GM19351 (cell line): ENCODE measurements around the gene ULBP2.
"Not testable (repeated sequence)": the region's sequence is repeated elsewhere in the genome, so short reads cannot be mapped to it uniquely, and the experiment has no call there.

ENCODE experiments used
- ATAC-seq: cut with Tn5 transposase; IDR thresholded peaks from one replicate; pipeline ENCODE4 v1.9.1; 2021; ENCODE audit warnings: mild to moderate bottlenecking, moderate library complexity; ENCODE audit not compliant: unreplicated experiment

ULBP2 gene

DNA sequence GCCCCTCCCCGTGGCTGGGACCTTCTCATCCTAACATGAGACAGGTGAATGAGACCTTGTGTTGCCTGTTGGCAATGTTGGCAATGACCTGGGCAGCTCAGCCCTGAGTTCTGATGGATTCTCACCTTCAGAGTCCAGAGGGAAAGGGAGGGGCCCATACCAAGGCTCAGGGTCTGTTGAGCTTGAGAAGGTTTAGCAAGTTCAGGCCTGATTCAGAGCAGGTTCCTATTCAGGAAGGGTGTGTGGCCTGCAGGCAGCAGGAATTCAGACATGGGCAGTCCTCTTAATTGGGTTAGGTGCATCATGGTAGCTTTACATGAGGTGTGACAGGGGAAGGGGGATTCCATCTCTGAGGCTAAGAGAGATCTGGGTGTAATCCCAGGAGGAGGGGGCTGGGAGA is 5.7 kb downstream of the ULBP2 start:
- ATAC-seq, result not testable (repeated sequence)

- no peak for ATAC-seq
Observed at GRCh38 chr6:149948011-149948410, 6.2 kb downstream of the ULBP2 start.

DNA sequence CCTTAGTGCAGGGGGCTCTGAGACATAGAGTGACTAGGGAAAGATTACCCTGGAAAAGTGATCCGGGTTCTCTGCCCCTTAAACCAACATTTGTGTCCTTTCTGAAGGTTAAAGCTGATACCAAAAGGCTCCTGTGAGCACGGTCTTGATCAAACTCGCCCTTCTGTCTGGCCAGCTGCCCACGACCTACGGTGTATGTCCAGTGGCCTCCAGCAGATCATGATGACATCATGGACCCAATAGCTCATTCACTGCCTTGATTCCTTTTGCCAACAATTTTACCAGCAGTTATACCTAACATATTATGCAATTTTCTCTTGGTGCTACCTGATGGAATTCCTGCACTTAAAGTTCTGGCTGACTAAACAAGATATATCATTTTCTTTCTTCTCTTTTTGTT is 6.8 kb downstream of the ULBP2 start:
- no peak for ATAC-seq

DNA sequence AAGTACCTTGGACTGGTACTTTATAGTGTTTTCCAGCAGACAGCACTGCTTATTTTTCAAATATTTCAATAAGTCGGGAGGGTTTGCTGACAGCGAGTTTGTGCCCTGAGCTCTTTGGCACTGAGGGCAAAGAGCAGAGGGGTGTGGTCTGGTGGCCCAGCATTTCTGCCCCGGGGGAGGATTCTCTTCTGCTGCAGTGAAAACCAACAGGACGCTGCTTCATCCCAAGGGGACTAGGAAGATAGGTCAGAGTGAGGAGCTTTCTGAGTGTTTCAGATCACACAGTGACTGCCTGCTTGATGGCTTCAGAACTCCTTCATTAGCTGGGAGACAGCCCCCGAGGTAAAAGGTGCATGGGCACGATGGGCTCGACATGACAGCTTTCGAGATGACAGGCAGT is 8.6 kb downstream of the ULBP2 start:
- ATAC-seq, result no peak

GRCh38 chr6:149951096-149951495 is 9.3 kb downstream of the ULBP2 start:
- no peak for ATAC-seq

GRCh38 chr6:149951626-149952025 is 9.8 kb downstream of the ULBP2 start:
- no peak for ATAC-seq

DNA sequence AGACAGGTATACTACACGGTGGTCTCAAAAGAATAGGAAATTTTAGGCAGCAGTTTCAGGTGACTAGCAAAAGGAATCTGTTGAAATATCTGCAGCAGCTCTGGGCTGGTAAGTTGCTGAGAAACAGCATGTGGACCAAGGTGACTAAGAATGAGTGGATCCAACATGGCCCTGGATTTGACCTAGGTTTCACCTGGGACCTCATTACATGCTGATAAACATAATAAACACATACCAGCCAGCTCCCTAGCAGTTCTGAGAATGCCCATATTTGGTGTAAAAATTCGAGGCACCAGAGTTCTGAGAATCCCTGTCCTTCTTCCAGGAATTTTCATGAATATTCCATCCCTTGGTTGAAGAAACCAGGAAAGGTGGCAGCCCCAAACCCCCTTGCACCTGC is 11.6 kb downstream of the ULBP2 start:
- ATAC-seq, result not testable (repeated sequence)

DNA sequence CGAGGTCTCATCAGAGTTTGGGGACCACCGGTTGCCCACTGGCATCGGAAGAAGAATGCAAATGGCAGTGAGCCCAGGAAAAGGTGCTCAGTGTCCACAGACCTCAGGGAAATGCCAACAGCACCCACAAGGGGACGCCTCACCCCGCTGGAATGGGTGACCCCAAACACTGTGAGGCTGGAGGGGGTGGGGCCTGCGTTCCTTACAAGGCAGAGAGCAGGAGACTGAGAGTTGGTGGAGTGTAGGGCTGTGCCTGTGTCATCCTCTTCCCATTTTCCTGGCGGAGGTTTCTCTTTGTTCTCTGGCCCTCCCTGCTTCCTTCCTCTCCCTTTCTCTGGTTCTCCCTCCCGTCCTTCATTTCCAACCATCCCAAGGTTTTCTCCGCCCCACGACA is 12.1 kb downstream of the ULBP2 start:
- ATAC-seq, result peak; percentile 48

DNA sequence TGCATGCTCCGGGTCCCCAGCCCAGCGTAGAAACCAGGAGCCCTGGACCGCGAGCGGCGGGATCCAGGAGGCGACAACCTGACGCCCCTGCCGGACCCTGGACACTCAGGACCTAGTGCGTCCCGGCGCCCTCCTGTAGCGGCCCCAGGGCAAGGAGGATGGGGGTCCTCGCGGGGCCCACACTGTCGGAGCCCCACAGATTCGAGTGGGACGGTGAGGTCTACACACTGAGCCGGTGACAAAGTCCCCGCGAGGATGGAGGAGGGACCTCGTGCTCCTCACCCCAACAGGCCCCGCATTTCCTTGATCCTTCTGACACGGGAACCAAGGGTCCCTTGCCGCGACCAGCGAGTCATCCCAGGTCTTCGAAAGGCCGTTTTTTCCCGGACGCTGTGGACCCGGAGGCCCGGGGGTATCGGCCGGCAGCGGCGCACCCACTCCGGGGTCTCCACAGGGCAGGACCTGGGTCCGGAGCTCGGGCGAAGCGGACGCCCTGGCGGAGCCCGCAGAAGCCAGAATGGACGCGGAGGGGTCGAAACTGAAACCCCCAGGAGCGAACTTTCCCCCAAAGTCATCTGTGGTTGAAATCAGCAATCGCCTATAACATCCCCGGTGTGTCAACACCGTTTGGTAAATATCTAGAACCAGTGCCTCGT is 12.6 kb downstream of the ULBP2 start:
- not testable (repeated sequence) for ATAC-seq

DNA sequence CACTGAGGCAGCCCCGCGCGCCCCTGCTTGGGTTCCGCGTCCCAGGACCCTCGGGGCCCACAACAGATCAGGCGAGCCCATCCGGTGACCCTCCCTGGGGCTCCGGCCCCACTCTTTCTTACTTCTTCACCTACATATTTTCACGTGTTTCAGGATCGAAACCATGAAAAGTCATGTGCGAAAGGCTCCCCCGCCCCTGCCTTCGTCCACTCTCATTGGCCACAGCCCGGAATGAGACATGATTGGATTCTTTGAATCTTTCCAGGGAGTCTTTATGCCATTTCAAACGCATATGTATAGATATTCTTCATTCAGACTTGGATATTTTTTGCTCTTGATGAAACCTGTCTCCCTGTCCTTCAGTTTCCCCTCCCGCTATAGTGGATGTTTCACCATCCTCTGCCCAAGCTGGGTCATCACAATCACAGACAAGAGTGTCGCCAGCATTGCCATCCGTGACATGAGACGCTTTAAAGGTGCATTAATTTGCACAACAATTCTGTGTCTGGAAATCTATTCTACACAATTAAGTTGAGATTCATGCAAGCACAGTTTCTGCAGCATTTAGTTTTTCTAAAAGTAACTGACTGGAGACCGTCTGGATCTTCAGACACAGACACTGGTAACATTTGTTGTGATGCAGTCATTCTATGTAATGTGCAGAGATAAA is 13.3 kb downstream of the ULBP2 start:
- not testable (repeated sequence) for ATAC-seq

DNA sequence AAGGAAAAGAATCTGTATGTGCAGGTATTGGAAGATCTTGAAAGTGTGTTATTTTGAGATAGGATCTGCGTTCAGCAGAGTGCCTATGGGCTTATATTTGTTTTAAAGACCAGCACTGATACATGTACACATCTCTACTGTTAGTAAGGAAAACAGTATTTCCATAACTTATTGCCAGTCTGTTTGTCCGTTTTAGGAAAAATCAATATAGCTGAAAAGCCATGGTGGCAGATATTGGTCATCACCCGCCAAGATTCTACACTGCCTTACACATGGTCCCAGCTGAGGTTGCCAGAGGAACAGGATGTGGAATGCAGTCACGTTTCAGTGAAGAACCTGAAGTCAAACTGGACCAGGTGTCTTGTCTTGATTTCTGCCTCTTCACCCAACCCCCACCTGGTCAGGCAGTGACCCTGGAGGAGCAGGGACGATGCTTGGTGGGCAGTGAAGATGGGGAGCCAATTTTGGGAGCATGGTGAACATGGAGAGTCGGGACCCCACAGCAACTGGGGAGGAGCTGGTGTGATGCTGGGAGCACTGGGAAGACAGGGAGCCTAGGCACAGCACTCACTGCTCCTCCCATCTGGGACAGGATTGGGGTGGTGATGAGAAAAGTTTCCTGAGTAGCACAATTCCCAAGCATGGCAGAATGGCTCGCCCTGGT is 14.0 kb downstream of the ULBP2 start:
- ATAC-seq, result not testable (repeated sequence)

DNA sequence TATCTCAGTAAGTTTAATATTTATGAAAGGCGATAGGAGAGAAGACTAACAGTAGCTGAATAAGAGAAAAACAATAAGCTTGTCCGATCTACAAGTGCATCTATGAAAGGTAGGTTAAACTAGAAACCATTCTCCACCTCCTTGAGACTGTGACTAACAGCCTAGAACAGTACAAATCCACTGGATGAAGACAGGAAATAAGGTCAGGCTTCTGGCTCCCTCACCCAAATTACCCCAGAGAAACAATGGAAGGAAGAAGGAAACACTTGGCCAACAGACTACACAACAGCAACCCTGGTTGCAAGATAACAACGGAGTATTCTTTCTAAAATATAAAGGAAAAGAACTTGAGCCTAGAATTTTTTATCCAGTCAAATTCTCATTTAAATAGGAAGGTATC is 16.3 kb downstream of the ULBP2 start:
- not testable (repeated sequence) for ATAC-seq

- not testable (repeated sequence) for ATAC-seq
Observed at GRCh38 chr6:149959806-149960205, 18.0 kb downstream of the ULBP2 start.

GRCh38 chr6:149960488-149960887 is 18.7 kb downstream of the ULBP2 start:
- ATAC-seq, result no peak

- no peak for ATAC-seq
Observed at GRCh38 chr6:149961728-149962425, 20.1 kb downstream of the ULBP2 start.

DNA sequence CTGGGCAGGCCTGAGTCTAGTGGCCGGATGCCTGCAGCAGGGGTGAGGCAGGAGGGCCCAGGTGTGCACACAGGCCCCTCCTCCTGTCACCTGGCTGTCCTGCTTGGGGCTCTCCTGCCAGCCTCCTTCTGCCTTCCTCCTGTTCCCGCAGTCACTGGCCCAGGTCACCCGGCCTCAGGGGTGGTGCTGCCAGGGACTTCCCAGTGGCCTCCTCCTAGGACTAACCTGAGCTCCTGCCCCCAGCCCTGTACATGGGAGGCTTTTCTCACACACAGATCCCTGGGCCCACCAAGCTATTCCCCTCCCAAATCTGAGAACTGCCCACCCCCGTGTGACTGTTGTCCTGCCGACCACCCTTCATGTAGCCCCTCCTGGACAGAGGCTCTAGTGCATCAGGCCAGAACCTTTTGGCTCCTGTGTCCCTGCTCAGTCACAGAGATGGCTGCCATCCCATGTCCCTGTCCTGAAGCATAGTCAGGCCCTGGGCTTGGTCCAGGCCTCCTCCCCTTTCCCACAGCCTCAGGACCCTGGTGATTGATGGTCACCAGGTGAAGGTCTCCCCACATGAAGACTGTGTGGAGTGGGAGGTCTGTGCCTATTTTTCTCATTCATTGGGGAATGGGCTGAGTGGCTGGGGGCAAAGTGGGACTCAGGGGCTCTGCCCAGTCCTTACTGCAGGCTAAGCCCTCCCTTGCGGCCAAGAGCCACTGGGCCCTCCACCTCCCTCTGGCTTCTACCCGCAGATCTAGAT is 20.8 kb downstream of the ULBP2 start:
- ATAC-seq, result no peak

DNA sequence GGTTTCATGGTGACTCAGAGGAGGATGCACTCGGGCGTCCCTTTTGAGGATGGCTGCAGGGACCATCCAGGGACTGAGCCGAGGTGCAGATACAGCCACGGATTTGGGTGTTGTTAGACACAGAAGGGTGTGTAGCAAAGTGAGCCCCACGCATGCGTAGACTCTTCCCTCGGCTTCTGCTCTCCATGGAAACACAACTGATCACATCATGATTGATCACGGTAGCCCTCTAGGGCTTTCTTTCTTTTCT is 21.3 kb downstream of the ULBP2 start:
- peak; percentile 28 for ATAC-seq

DNA sequence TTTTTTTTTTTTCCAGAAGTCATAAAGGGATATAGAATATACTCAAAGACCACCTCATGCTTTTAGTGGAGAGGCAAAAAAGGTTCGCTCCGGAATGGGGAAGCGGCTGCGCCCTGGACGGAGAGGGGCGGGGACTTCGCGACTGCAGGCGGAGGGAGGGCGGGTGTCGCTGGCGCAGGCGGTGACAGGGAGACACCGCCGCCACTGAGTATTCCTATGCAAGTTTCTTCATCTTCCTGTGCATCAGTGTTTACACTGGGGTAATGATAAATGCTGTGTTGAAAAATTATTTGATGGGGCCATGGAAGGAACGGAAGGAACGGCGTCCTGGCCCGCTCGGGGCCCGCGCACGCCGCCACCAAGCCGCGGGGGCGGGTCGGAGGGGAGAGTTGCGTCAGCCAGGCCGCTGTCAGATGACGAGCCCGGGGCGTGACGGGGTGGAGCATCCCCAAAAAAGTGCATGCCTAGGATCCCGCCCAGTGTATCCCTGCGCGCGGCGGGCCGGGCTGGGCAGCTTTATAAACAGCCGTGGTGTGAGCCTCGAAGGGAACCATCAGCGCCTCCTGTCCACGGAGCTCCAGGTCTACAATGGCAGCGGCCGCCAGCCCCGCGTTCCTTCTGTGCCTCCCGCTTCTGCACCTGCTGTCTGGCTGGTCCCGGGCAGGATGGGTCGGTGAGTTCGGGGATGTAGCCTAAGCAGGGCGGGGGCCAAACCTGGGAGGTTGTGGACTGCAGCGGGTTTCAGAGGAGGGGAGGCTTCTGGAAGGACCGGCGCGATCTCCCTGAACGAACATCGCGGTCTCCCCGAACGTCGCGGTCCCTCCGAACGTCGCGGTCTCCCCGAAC is 21.9 kb downstream of the ULBP2 start, which contains the start of gene ULBP1:
ULBP1 (plus strand) TSS at position 482 of the 846 bp plus-strand sequence; CDS start at position 589, 107 bp downstream.
- ATAC-seq, result peak; percentile 65

GRCh38 chr6:149964308-149965193 is 22.7 kb downstream of the ULBP2 start:
- ATAC-seq, result no peak
